Measurements from ENCODE around the gene FAM78B.

DNA sequence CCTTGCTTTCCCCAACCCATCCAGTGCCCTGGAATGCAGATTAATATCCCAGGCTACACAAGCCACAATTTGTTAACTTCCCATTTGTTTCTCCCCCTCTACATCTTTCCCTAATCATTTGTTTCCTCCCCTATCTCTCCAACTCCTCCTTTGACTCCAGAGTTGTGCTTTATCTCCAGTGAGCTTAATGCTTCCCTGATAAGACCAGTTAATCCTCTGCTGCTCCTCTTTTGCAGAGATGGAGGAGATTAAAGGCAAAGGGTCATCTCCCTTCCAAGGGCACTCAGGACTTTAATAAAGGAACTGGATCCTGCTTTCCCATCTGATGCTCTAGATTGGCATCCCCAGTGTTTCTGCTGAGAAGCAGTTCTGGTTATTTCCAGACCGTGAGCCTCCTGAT, 7.1 kb downstream of the FAM78B start:
- TF ChIP-seq CTCF (IDR thresholded peaks at IDR 0.05; ENCODE audit: low read length) (no peak), EZH2 (IDR thresholded peaks at IDR 0.05; ENCODE audit: borderline replicate concordance, low read length) (no peak)

All from OCI-LY1 (cell line).